Measurements from ENCODE around the gene TXNRD2. TPM values are rescaled to one million over a fixed set of nuclear protein-coding genes. Genes with fewer than 3 reads are reported as not detected.

The TXNRD2 gene
- total and polyA plus RNA-seq, 2 of the 4 experiments (the other 2 are of a cell fraction), result 15.6 to 25.7 TPM

GRCh38 chr22:19962246-19962908 lies 20.8 kb upstream of the TXNRD2 start:
- Histone ChIP-seq H3K9ac (ENCODE audit: low read depth, low read length) (no peak overlapping the region), H2AK9ac (replicated peaks; ENCODE audit: low read depth, low read length, poor library complexity) (peak overlapping the region; percentile 47), H3K14ac (replicated peaks; ENCODE audit: low read depth, low read length) (no peak overlapping the region), H3K9me3 (ENCODE audit: control insufficient read depth, insufficient read depth, low read length) (no peaks in the 10 kb centered on the region), H2BK5ac (ENCODE audit: low read depth, low read length, poor library complexity, severe bottlenecking) (no peak overlapping the region), H3K23ac (ENCODE audit: low read depth, low read length) (no peak overlapping the region), H3K27ac (ENCODE audit: insufficient read depth, low read length) (no peak overlapping the region), H3K27me3 (ENCODE audit: control insufficient read depth, insufficient read depth, low read length) (no peaks in the 10 kb centered on the region), H2BK20ac (ENCODE audit: low read depth, low read length) (no peak overlapping the region), H3K9me1 (ENCODE audit: insufficient read depth, low read length) (peaks cover 17% of the 10 kb centered on the region), H4K20me1 (ENCODE audit: insufficient read depth, low read length) (peaks cover 45% of the 10 kb centered on the region), H4K8ac (ENCODE audit: low read depth in 2 of 2, low read length in 2 of 2) (0 out of 4 replicates have a peak overlapping the region, but pooled peaks of 1 of the 2 experiments have one; percentile 12), H3K36me3 (ENCODE audit: control insufficient read depth, insufficient read depth, low read length) (peaks cover 41% of the 10 kb centered on the region), H3K4me3 (ENCODE audit: insufficient read depth, low read depth, low read length) (no peak overlapping the region), H2BK120ac (ENCODE audit: low read depth, low read length) (no peak overlapping the region), H3K4me1 (ENCODE audit: control insufficient read depth, insufficient read depth, low read length) (peaks cover 25% of the 10 kb centered on the region), H2AK5ac (ENCODE audit: low read depth, low read length) (peak overlapping the region; percentile 53; the same call in 1 of the 2 replicates), H2AFZ (replicated peaks; ENCODE audit: low read length, poor library complexity) (no peak overlapping the region), H4K91ac (ENCODE audit: insufficient read depth, low read depth, low read length) (no peak overlapping the region), H4K5ac (ENCODE audit: low read depth, low read length) (no peak overlapping the region), H3K4ac (ENCODE audit: low read depth, low read length) (no peak overlapping the region), H3K56ac (ENCODE audit: extremely low read depth, insufficient read depth, low read length) (no peak overlapping the region), H3K18ac (ENCODE audit: low read depth, low read length) (no peak overlapping the region), H3K79me1 (ENCODE audit: low read depth in 1 of 2, low read length in 2 of 2) (peaks cover 22 to 61% of the 10 kb centered on the region in 2 experiments), H2BK15ac (ENCODE audit: low read depth, low read length) (no peak overlapping the region), H3K4me2 (ENCODE audit: low read depth, low read length) (no peak overlapping the region)
- dilution Hi-C loops (cut with HindIII; ENCODE audit: low sequenced_read_pairs, unreplicated experiment), result no loop called here
- ChIA-PET POLR2A (ENCODE audit: unreplicated experiment) (no interaction called here), CTCF (interaction anchor here (1.2 kb wide), 1 partner anchor 51 kb away, joined by 4 read pairs; no protein-coding TSS in a partner anchor)
- ATAC-seq (ENCODE audit: low read depth) (peak; percentile 80), DNase-seq (peak; percentile 73)
- intact Hi-C loops (cut with micrococcal nuclease), result no loop called here
- 51% methylated on average over 11 of the region's 22 CpGs; no CpG with 5 or more reads in 1 of the 2 experiments for WGBS, 2 experiments (ENCODE audit: extremely low coverage in 2 of 2, insufficient read length in 1 of 2)
- in situ Hi-C loops (cut with MboI; ENCODE audit: low sequenced_read_pairs), result no loop called here
- BruUV-seq (replicated peaks), result no TSS peak
- TF ChIP-seq CHD1 (IDR thresholded peaks at IDR 0.05; ENCODE audit: low read depth, low read length) (no peak), MAFK (IDR thresholded peaks at IDR 0.05; ENCODE audit: low read depth, low read length) (no peak), RAD21 (IDR thresholded peaks at IDR 0.05; ENCODE audit: low read length) (peak; percentile 44; the same call in 1 of the 2 replicates), RCOR1 (IDR thresholded peaks at IDR 0.05; ENCODE audit: insufficient replicate concordance, low read length) (no peak), FOS (IDR thresholded peaks at IDR 0.05; ENCODE audit: low read depth, low read length) (no peak), NFE2L2 (IDR thresholded peaks at IDR 0.05; ENCODE audit: low read depth, low read length) (no peak), BHLHE40 (IDR thresholded peaks at IDR 0.05; ENCODE audit: low read depth, low read length) (no peak), CEBPB (IDR thresholded peaks at IDR 0.05; ENCODE audit: low read depth, low read length) (no peak), MAZ (IDR thresholded peaks at IDR 0.05; ENCODE audit: borderline replicate concordance, low read depth, low read length) (peak; percentile 79; the same call in 1 of the 2 replicates), MXI1 (IDR thresholded peaks at IDR 0.05; ENCODE audit: borderline replicate concordance, low read depth, low read length) (no peak), SMC3 (IDR thresholded peaks at IDR 0.05; ENCODE audit: low read depth, low read length) (peak; percentile 32; the same call in 1 of the 2 replicates), CTCF (conservative IDR thresholded peaks at IDR 0.05; ENCODE audit: low read depth, low read length) (peak; percentile 62)
- TF ChIP-seq, protein P1, sequence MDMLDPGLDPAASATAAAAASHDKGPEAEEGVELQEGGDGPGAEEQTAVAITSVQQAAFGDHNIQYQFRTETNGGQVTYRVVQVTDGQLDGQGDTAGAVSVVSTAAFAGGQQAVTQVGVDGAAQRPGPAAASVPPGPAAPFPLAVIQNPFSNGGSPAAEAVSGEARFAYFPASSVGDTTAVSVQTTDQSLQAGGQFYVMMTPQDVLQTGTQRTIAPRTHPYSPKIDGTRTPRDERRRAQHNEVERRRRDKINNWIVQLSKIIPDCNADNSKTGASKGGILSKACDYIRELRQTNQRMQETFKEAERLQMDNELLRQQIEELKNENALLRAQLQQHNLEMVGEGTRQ (IDR thresholded peaks at IDR 0.05; ENCODE audit: low read depth, low read length), result no peak

All from IMR-90 (cell line).